ENCODE measurements around the gene GSTM2. TPM values are rescaled to one million over a fixed set of nuclear protein-coding genes. Genes with fewer than 3 reads are reported as not detected.
"Not testable (repeated sequence)": the region's sequence is repeated elsewhere in the genome, so short reads cannot be mapped to it uniquely, and the experiment has no call there.

The GSTM2 gene
- total RNA-seq, 2 donors from 2014 or later: 49.0 to 72.4 TPM

GRCh38 chr1:109689844-109690405 is 22.1 kb downstream of the GSTM2 start:
- no peak for DNase-seq (ENCODE audit: low spot score)
- ATAC-seq (ENCODE audit: insufficient number of reproducible peaks, low FRiP score, low read depth): no peak
- no peaks in the 10 kb centered on the region for H3K27me3 ChIP-seq (replicated peaks; ENCODE audit: insufficient read depth)
- no peak overlapping the region for H3K27ac ChIP-seq
- H3K36me3 ChIP-seq: no peaks in the 10 kb centered on the region
- no peak for TF ChIP-seq CTCF (IDR thresholded peaks at IDR 0.05)
- no peak overlapping the region for H3K4me3 ChIP-seq
- H3K4me1 ChIP-seq (ENCODE audit: control insufficient read depth in 1 of 2, low read depth in 2 of 2): no peaks in the 10 kb centered on the region
- H3K9me3 ChIP-seq: no peaks in the 10 kb centered on the region

GRCh38 chr1:109691759-109692158 is 23.9 kb downstream of the GSTM2 start:
- no peaks in the 10 kb centered on the region for H3K36me3 ChIP-seq
- no peaks in the 10 kb centered on the region for H3K27me3 ChIP-seq (replicated peaks; ENCODE audit: insufficient read depth)
- ATAC-seq (ENCODE audit: insufficient number of reproducible peaks, low FRiP score, low read depth): no peak
- H3K4me3 ChIP-seq: no peak overlapping the region
- no peaks in the 10 kb centered on the region for H3K4me1 ChIP-seq (ENCODE audit: control insufficient read depth in 1 of 2, low read depth in 2 of 2)
- DNase-seq (ENCODE audit: low spot score): no peak
- TF ChIP-seq CTCF (IDR thresholded peaks at IDR 0.05): no peak
- H3K9me3 ChIP-seq: no peaks in the 10 kb centered on the region
- no peak overlapping the region for H3K27ac ChIP-seq

GRCh38 chr1:109694400-109694799 is 26.5 kb downstream of the GSTM2 start:
- DNase-seq (ENCODE audit: low spot score); ATAC-seq (ENCODE audit: insufficient number of reproducible peaks, low FRiP score, low read depth); H3K4me1 ChIP-seq (ENCODE audit: control insufficient read depth in 1 of 2, low read depth in 2 of 2); H3K27ac ChIP-seq; H3K27me3 ChIP-seq (replicated peaks; ENCODE audit: insufficient read depth); H3K9me3 ChIP-seq; H3K36me3 ChIP-seq; H3K4me3 ChIP-seq: not testable (repeated sequence)

- H3K27me3 ChIP-seq (replicated peaks; ENCODE audit: insufficient read depth); DNase-seq (ENCODE audit: low spot score); H3K9me3 ChIP-seq; H3K27ac ChIP-seq; H3K4me1 ChIP-seq (ENCODE audit: control insufficient read depth in 1 of 2, low read depth in 2 of 2); ATAC-seq (ENCODE audit: insufficient number of reproducible peaks, low FRiP score, low read depth); H3K4me3 ChIP-seq; H3K36me3 ChIP-seq: not testable (repeated sequence)
Observed at GRCh38 chr1:109695138-109695537, 27.3 kb downstream of the GSTM2 start.

- DNase-seq (ENCODE audit: low spot score): no peak
- Histone ChIP-seq H3K27me3 (replicated peaks; ENCODE audit: insufficient read depth) (no peaks in the 10 kb centered on the region), H3K27ac (no peak overlapping the region), H3K4me3 (no peak overlapping the region), H3K36me3 (no peaks in the 10 kb centered on the region), H3K4me1 (ENCODE audit: control insufficient read depth in 1 of 2, low read depth in 2 of 2) (no peaks in the 10 kb centered on the region), H3K9me3 (no peaks in the 10 kb centered on the region)
- no peak for TF ChIP-seq CTCF (IDR thresholded peaks at IDR 0.05)
- ATAC-seq (ENCODE audit: insufficient number of reproducible peaks, low FRiP score, low read depth): no peak
Observed at GRCh38 chr1:109697066-109697465, 29.2 kb downstream of the GSTM2 start.

GRCh38 chr1:109697861-109698260 is 30.0 kb downstream of the GSTM2 start:
- ATAC-seq (ENCODE audit: insufficient number of reproducible peaks, low FRiP score, low read depth); H3K9me3 ChIP-seq; DNase-seq (ENCODE audit: low spot score); H3K4me3 ChIP-seq; H3K4me1 ChIP-seq (ENCODE audit: control insufficient read depth in 1 of 2, low read depth in 2 of 2); H3K27me3 ChIP-seq (replicated peaks; ENCODE audit: insufficient read depth); H3K27ac ChIP-seq; H3K36me3 ChIP-seq: not testable (repeated sequence)

GRCh38 chr1:109702940-109703339 is 35.1 kb downstream of the GSTM2 start:
- not testable (repeated sequence) for ATAC-seq (ENCODE audit: insufficient number of reproducible peaks, low FRiP score, low read depth); H3K4me1 ChIP-seq (ENCODE audit: control insufficient read depth in 1 of 2, low read depth in 2 of 2); H3K9me3 ChIP-seq; H3K36me3 ChIP-seq; H3K4me3 ChIP-seq; DNase-seq (ENCODE audit: low spot score); H3K27me3 ChIP-seq (replicated peaks; ENCODE audit: insufficient read depth); H3K27ac ChIP-seq

Measured in thoracic aorta (tissue), 2 donors.